Motor neuron (in vitro differentiated cells): Measurements from ENCODE around the gene CAMTA1. TPM values are rescaled to one million over a fixed set of nuclear protein-coding genes. Genes with fewer than 3 reads are reported as not detected.

Experiments
- ATAC-seq, 8 experiments: fragments of 200-7000 bp; cut with Tn5 transposase; replicated peaks in 6 of 8; 2 replicates each; pipeline ENCODE4 v1.8.0; 2021; ENCODE audit warnings: mild to moderate bottlenecking in 8 of 8, moderate library complexity in 8 of 8
- H3K27ac ChIP-seq, 2 donors: fragments of 250-450 bp; sonication (Bioruptor Pico); 2 replicates each; pipeline ENCODE4 v1.9.0; 2021; ENCODE audit warnings: antibody characterized with exemption in 2 of 2, mild to moderate bottlenecking in 2 of 2, moderate library complexity in 1 of 2
- H3K4me1 ChIP-seq, 2 donors: fragments of 250-450 bp; sonication (Bioruptor Pico); replicated peaks in 1 of 2; 2 replicates each; pipeline ENCODE4 v1.6.1; 2021; ENCODE audit warnings: antibody characterized with exemption in 2 of 2, mild to moderate bottlenecking in 2 of 2, moderate library complexity in 1 of 2
- H3K4me3 ChIP-seq, 5 donors: fragments of 250-450 bp; sonication (Bioruptor Pico); 2 replicates each; pipeline ENCODE4 v1.9.0; 2021; ENCODE audit warnings: antibody characterized with exemption in 5 of 5, mild to moderate bottlenecking in 5 of 5, moderate library complexity in 4 of 5
- WGBS, 10 experiments: fragments of 450-650 bp; shearing (Covaris generic); methylation state at CpG; one replicate each; pipeline ENCODE4 v1.0.0; 2022; 5-methylcytosine and 5-hydroxymethylcytosine counted together
- in situ Hi-C, 9 experiments: fragments of 400-800 bp; cut with MboI; loops; one replicate each; pipeline ENCODE4 v1.15.0; 2021; ENCODE audit warnings: low sequenced_read_pairs in 9 of 9, low pct_unique_long_range_greater_than_20kb in 2 of 9; ENCODE audit not compliant: unreplicated experiment in 9 of 9
- total RNA-seq, 8 experiments: library from RNA; unstranded; fragments of 300-600 nt; gene quantifications; 2 replicates each; pipeline versions ENCODE4 v1.2.3 to v1.2.4, GENCODE V29; 2022

Gene CAMTA1
- total RNA-seq, 8 experiments from 2014 or later = 38.5 to 145 (median 77.6) TPM

GRCh38 chr1:7011826-7012225 is 226.6 kb downstream of the CAMTA1 start:
- in situ Hi-C loops = no loop called here
- Histone ChIP-seq H3K4me1 (no peaks in the 10 kb centered on the region), H3K4me3 (no peak overlapping the region), H3K27ac (no peak overlapping the region)
- 20 to 100% (median 75%) methylated on average over 1 to 4 of the region's 9 CpGs; no CpG with 5 or more reads in 4 of the 10 experiments for WGBS, 10 experiments
- no peak for ATAC-seq

- 60 to 100% (median 88%) methylated on average over 1 to 14 of the region's 14 CpGs; no CpG with 5 or more reads in 4 of the 10 experiments for WGBS, 10 experiments
- H3K27ac ChIP-seq = no peak overlapping the region
- no peak overlapping the region for H3K4me3 ChIP-seq
- no peaks in the 10 kb centered on the region for H3K4me1 ChIP-seq
- no peak for ATAC-seq
- in situ Hi-C loops = no loop called here
These were observed 227.2 kb downstream of the CAMTA1 start for GRCh38 chr1:7012461-7012924.

DNA sequence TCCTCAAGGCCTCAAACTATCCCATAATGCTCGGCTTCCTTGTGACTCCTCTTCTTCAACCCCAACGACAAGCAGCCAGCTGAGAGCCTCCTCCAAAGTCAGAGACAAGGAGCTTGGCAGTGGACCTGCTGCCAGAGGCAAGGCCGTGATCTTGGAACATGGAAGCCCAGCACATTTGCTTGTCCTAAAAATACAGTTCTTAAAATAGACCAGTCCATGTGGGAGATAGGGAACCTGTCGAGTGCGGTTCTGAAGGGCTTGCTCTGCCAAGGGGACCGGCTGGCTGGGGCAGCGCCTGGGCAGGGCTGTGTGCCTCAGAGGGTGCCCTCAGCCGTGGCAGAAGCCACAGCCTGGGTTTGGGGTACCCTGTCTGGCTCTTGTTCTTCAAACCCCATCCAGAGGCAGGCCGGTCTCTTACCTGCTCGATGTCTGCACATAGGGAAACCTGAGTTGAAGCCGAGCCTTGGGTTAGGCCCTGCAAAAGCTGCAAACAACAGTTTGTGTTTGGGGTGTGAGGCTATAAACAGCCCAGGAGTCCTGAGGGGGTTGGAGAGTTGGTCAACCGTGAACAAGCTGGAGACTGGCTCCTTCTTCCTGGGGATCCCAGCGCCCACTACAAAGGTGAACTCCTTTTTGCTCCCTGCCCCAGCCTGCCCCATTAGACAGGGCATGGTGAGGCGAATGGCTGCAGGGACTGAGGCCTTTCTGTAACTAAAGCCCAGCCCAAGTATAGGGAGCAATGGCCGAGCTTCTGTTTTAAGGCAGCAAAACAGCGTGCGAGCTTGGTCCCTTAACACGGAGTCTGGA is 228.8 kb downstream of the CAMTA1 start:
- H3K27ac ChIP-seq = no peak overlapping the region
- H3K4me1 ChIP-seq = no peaks in the 10 kb centered on the region
- in situ Hi-C loops = no loop called here
- no peak overlapping the region for H3K4me3 ChIP-seq
- WGBS, 10 experiments = 20 to 91% (median 84%) methylated on average over 1 to 14 of the region's 18 CpGs; no CpG with 5 or more reads in 2 of the 10 experiments
- ATAC-seq = no peak

GRCh38 chr1:7014640-7014930 is 229.3 kb downstream of the CAMTA1 start:
- 30 to 100% (median 76%) methylated on average over 1 to 5 of the region's 8 CpGs; no CpG with 5 or more reads in 5 of the 10 experiments for WGBS, 10 experiments
- in situ Hi-C loops = no loop called here
- H3K4me1 ChIP-seq = no peaks in the 10 kb centered on the region
- no peak overlapping the region for H3K27ac ChIP-seq
- ATAC-seq = no peak
- H3K4me3 ChIP-seq = no peak overlapping the region

DNA sequence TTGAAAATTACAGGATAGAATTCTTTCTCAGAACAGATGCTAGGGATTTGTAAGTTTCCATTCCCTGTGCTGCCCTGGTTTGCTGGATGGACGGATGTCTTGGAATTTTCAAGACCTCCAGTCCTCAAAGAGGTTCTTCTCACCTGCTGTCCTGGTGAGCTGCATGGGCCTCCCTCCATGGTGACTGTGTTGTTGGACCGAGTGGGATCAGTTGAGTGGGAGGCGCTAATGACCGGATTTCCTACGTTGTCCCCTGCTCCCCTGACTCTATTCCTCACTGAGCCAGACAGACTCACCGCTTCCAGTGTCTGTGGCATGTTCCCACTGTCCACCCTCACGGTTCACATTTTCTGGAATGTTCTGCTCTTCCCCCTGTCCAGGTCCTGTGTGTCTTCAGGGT is 229.8 kb downstream of the CAMTA1 start:
- no peak overlapping the region for H3K27ac ChIP-seq
- in situ Hi-C loops = no loop called here
- no peaks in the 10 kb centered on the region for H3K4me1 ChIP-seq
- H3K4me3 ChIP-seq = no peak overlapping the region
- ATAC-seq = no peak
- 42 to 100% (median 83%) methylated on average over 1 to 7 of the region's 7 CpGs; no CpG with 5 or more reads in 2 of the 10 experiments for WGBS, 10 experiments

- in situ Hi-C loops = no loop called here
- Histone ChIP-seq H3K4me3 (no peak overlapping the region), H3K27ac (no peak overlapping the region), H3K4me1 (peaks cover 9 to 16% of the 10 kb centered on the region in 2 donors)
- 20 to 100% (median 93%) methylated on average over 3 to 7 of the region's 7 CpGs; no CpG with 5 or more reads in 2 of the 10 experiments for WGBS, 10 experiments
- ATAC-seq = no peak
These were observed 233.1 kb downstream of the CAMTA1 start for GRCh38 chr1:7018351-7018750.

- in situ Hi-C loops = no loop called here
- no peak for ATAC-seq
- no peak overlapping the region for H3K27ac ChIP-seq
- no peak overlapping the region for H3K4me3 ChIP-seq
- 40 to 100% (median 83%) methylated on average over 1 to 13 of the region's 14 CpGs; no CpG with 5 or more reads in 2 of the 10 experiments for WGBS, 10 experiments
- peaks cover 9 to 16% of the 10 kb centered on the region in 2 donors for H3K4me1 ChIP-seq
These were observed 233.6 kb downstream of the CAMTA1 start for GRCh38 chr1:7018826-7019225.

- ATAC-seq = no peak
- Histone ChIP-seq H3K4me3 (no peak overlapping the region), H3K4me1 (peaks cover 11 to 23% of the 10 kb centered on the region in 2 donors), H3K27ac (no peak overlapping the region)
- in situ Hi-C loops = no loop called here
- 0 to 83% (median 65%) methylated on average over 1 to 9 of the region's 9 CpGs; no CpG with 5 or more reads in 1 of the 10 experiments for WGBS, 10 experiments
These were observed 234.3 kb downstream of the CAMTA1 start for GRCh38 chr1:7019510-7019909.

DNA sequence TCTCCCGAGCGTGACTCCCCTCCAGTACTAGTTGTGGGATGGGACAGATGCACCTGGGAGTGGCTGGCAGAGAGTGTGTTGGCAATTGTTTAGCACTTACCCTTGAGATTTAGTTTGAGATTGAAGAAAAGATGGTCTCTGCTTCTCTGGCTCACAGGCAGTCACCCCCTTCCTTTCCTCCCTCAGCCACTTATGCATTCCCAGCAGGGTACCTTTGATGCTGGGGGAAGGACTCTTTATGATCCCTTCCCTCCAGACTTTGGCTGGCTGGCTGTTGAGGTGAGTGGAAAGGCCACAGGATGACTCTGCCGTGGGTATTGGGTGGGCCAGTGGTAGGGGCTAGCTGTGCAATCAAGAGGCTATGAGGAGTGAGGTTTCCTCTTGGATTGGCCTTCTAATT is 236.8 kb downstream of the CAMTA1 start:
- Histone ChIP-seq H3K4me3 (no peak overlapping the region), H3K27ac (no peak overlapping the region), H3K4me1 (peaks cover 33 to 47% of the 10 kb centered on the region in 2 donors)
- in situ Hi-C loops = no loop called here
- WGBS, 10 experiments = 0 to 48% (median 40%) methylated on average over 1 to 3 of the region's 3 CpGs; no CpG with 5 or more reads in 5 of the 10 experiments
- ATAC-seq = no peak

GRCh38 chr1:7025013-7025412 is 239.8 kb downstream of the CAMTA1 start:
- peaks cover 37 to 58% of the 10 kb centered on the region in 2 donors for H3K4me1 ChIP-seq
- peak overlapping the region; percentile 21 to 52 for H3K27ac ChIP-seq
- in situ Hi-C loops = loop anchor here in 2 of 9 experiments (25.0 kb wide), 1 partner anchor 612 kb away; no protein-coding TSS in a partner anchor
- peak in 5 of 8 experiments; percentile 89 to 95 (median 93) for ATAC-seq
- no peak overlapping the region for H3K4me3 ChIP-seq
- WGBS, 10 experiments = 0 to 82% (median 52%) methylated on average over 1 to 7 of the region's 7 CpGs; no CpG with 5 or more reads in 5 of the 10 experiments

DNA sequence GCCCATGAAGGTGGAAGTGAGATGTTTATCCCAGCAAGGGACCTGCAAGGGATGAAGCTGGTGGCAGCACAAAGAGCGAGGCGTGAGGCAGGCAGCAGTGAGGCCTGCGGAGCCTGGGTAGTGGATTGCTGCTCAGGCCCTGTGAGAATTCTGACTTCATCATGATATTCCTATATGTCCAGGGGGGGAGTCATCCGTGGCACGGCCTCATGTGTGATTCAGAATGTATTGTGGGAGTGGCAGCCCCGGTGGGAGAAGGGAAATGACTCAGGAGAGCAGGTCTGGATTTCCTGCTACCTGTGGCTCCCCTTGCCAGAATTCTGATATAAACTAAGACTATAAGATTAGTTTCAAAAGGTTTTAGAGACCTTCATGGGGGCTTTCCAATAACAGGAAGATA is 240.9 kb downstream of the CAMTA1 start:
- 49 to 93% (median 66%) methylated on average over 2 to 5 of the region's 6 CpGs; no CpG with 5 or more reads in 2 of the 10 experiments for WGBS, 10 experiments
- ATAC-seq = peak in 5 of 8 experiments; percentile 17 to 68 (median 29)
- in situ Hi-C loops = loop anchor here in 2 of 9 experiments (25.0 kb wide), 1 partner anchor 611 kb away; no protein-coding TSS in a partner anchor

GRCh38 chr1:7032992-7033391 is 247.7 kb downstream of the CAMTA1 start:
- WGBS, 10 experiments = 15 to 100% (median 79%) methylated on average over 1 to 2 of the region's 2 CpGs
- H3K4me1 ChIP-seq = peaks cover under 1 to 1% of the 10 kb centered on the region in 2 donors
- H3K4me3 ChIP-seq = no peak overlapping the region
- in situ Hi-C loops = loop anchor here in 2 of 9 experiments (25.0 kb wide), 1 partner anchor 604 kb away; no protein-coding TSS in a partner anchor
- no peak for ATAC-seq
- no peak overlapping the region for H3K27ac ChIP-seq

More for the DNA sequence above, 240.9 kb downstream of the CAMTA1 start:
- peak overlapping the region in 1 of 2 donors; percentile 21 for H3K27ac ChIP-seq
- H3K4me1 ChIP-seq = peaks cover 33 to 48% of the 10 kb centered on the region in 2 donors
- H3K4me3 ChIP-seq = no peak overlapping the region

DNA sequence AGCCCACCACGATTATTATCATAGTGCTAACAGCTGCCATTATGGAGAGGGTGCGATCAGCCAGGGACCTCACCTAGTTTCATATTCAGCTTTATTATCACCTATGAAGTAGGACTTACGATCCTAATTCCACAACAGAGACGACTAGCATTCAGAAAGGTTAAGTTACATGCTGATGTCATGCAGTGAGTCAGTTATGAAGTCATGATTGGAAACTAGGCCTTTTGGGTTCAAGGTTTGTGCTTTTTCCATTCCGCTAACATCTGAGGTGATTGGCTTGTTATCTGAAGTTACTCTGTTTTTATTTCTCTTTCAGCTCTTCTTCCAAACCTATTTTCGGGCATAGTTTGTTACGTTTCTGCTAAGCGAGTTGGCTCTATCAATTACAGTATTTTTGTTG is 251.1 kb downstream of the CAMTA1 start:
- in situ Hi-C loops = loop anchor here in 2 of 9 experiments (25.0 kb wide), 1 partner anchor 601 kb away; no protein-coding TSS in a partner anchor
- no peak overlapping the region for H3K27ac ChIP-seq
- H3K4me3 ChIP-seq = no peak overlapping the region
- H3K4me1 ChIP-seq = peaks cover 7 to 15% of the 10 kb centered on the region in 2 donors
- peak in 2 of 8 experiments; percentile 32 to 62 for ATAC-seq
- 52 to 93% (median 76%) methylated on average over 3 to 8 of the region's 8 CpGs for WGBS, 10 experiments
